Mucosa of rectum (tissue), 2 donors: ENCODE data around the gene AWAT2.

ENCODE experiments used
- H3K27ac ChIP-seq, 2 donors: one replicate each; pipeline ENCODE4 v1.7.0; 2013; ENCODE audit warnings: inconsistent platforms in 2 of 2, low read depth in 2 of 2, low read length in 2 of 2
- H3K27me3 ChIP-seq, 2 donors: one replicate each; pipeline ENCODE4 v1.7.0; 2013; ENCODE audit warnings: low read length in 2 of 2; ENCODE audit not compliant: control insufficient read depth in 2 of 2, insufficient read depth in 2 of 2
- H3K36me3 ChIP-seq, 2 donors: one replicate each; pipeline ENCODE4 v1.7.0; 2013; ENCODE audit warnings: low read length in 2 of 2; ENCODE audit not compliant: control insufficient read depth in 2 of 2, insufficient read depth in 2 of 2
- H3K4me1 ChIP-seq, 2 donors: one replicate each; pipeline ENCODE4 v1.7.0; 2013; ENCODE audit warnings: low read length in 2 of 2, mild to moderate bottlenecking in 1 of 2; ENCODE audit not compliant: control insufficient read depth in 2 of 2, insufficient read depth in 2 of 2
- H3K4me3 ChIP-seq, 2 donors: one replicate each; pipeline ENCODE4 v1.7.0; 2013; ENCODE audit warnings: low read length in 2 of 2
- H3K9ac ChIP-seq, 2 donors: one replicate each; pipeline ENCODE4 v1.7.0; 2013; ENCODE audit warnings: low read length in 2 of 2, low read depth in 1 of 2, mild to moderate bottlenecking in 1 of 2
- H3K9me3 ChIP-seq, 2 donors: one replicate each; pipeline ENCODE4 v1.7.0; 2013; ENCODE audit warnings: low read length in 2 of 2; ENCODE audit not compliant: control insufficient read depth in 2 of 2
- donor health status: healthy.
- donor health status: Normal muscosa, but diverticular disease.

AWAT2 gene

GRCh38 chrX:70066646-70067045 is 16.9 kb upstream of the AWAT2 start:
- Histone ChIP-seq H3K36me3 (no peaks in the 10 kb centered on the region), H3K9ac (no peak overlapping the region), H3K27ac (no peak overlapping the region), H3K9me3 (no peaks in the 10 kb centered on the region), H3K27me3 (peaks cover 2% of the 10 kb centered on the region in 2 donors), H3K4me3 (no peak overlapping the region), H3K4me1 (no peaks in the 10 kb centered on the region)

- H3K36me3 ChIP-seq: no peaks in the 10 kb centered on the region
- H3K4me3 ChIP-seq: no peak overlapping the region
- H3K27me3 ChIP-seq: peaks cover 2% of the 10 kb centered on the region in 2 donors
- H3K9me3 ChIP-seq: no peaks in the 10 kb centered on the region
- H3K4me1 ChIP-seq: no peaks in the 10 kb centered on the region
- no peak overlapping the region for H3K27ac ChIP-seq
- H3K9ac ChIP-seq: no peak overlapping the region
Measured at GRCh38 chrX:70062961-70063550, 13.3 kb upstream of the AWAT2 start.

- Histone ChIP-seq H3K4me3 (no peak within 1 kb of the TSS), H3K4me1 (no peaks in the 10 kb centered on the region), H3K36me3 (no peaks in the 10 kb centered on the region), H3K27me3 (peaks cover 2% of the 10 kb centered on the region in 2 donors), H3K9me3 (no peaks in the 10 kb centered on the region), H3K9ac (no peak within 1 kb of the TSS), H3K27ac (no peak within 1 kb of the TSS)
Measured at GRCh38 chrX:70062076-70062475, 12.3 kb upstream of the AWAT2 start, which contains the start of gene OTUD6A. OTUD6A (plus strand) TSS chrX:70062457; CDS start chrX:70062525, 68 bp downstream.

GRCh38 chrX:70054391-70054790 is 4.7 kb upstream of the AWAT2 start:
- Histone ChIP-seq H3K4me3 (no peak overlapping the region), H3K27me3 (peaks cover 2 to 3% of the 10 kb centered on the region in 2 donors), H3K36me3 (no peaks in the 10 kb centered on the region), H3K4me1 (no peaks in the 10 kb centered on the region), H3K9ac (no peak overlapping the region), H3K27ac (no peak overlapping the region), H3K9me3 (no peaks in the 10 kb centered on the region)

- no peaks in the 10 kb centered on the region for H3K4me1 ChIP-seq
- H3K9ac ChIP-seq: no peak overlapping the region
- H3K27ac ChIP-seq: no peak overlapping the region
- H3K36me3 ChIP-seq: no peaks in the 10 kb centered on the region
- peaks cover 2 to 3% of the 10 kb centered on the region in 2 donors for H3K27me3 ChIP-seq
- H3K9me3 ChIP-seq: no peaks in the 10 kb centered on the region
- no peak overlapping the region for H3K4me3 ChIP-seq
Measured at GRCh38 chrX:70052895-70053615, 3.3 kb upstream of the AWAT2 start.

GRCh38 chrX:70049406-70049805 is 332 bp downstream of the AWAT2 start:
- Histone ChIP-seq H3K36me3 (no peaks in the 10 kb centered on the region), H3K27me3 (peaks cover 2 to 3% of the 10 kb centered on the region in 2 donors), H3K9ac (no peak overlapping the region), H3K27ac (no peak overlapping the region), H3K9me3 (no peaks in the 10 kb centered on the region), H3K4me1 (no peaks in the 10 kb centered on the region), H3K4me3 (no peak overlapping the region)

GRCh38 chrX:70046978-70047377 is 2.8 kb downstream of the AWAT2 start:
- Histone ChIP-seq H3K36me3 (no peaks in the 10 kb centered on the region), H3K9me3 (no peaks in the 10 kb centered on the region), H3K4me1 (no peaks in the 10 kb centered on the region), H3K27me3 (peaks cover 0 to 2% of the 10 kb centered on the region in 2 donors), H3K4me3 (no peak overlapping the region), H3K27ac (no peak overlapping the region), H3K9ac (no peak overlapping the region)

GRCh38 chrX:70044541-70045245 is 5.0 kb downstream of the AWAT2 start:
- no peaks in the 10 kb centered on the region for H3K4me1 ChIP-seq
- no peaks in the 10 kb centered on the region for H3K9me3 ChIP-seq

GRCh38 chrX:70043685-70044084 is 6.1 kb downstream of the AWAT2 start:
- no peaks in the 10 kb centered on the region for H3K9me3 ChIP-seq
- H3K4me1 ChIP-seq: no peaks in the 10 kb centered on the region
- H3K9ac ChIP-seq: no peak overlapping the region
- H3K4me3 ChIP-seq: no peak overlapping the region
- no peaks in the 10 kb centered on the region for H3K27me3 ChIP-seq
- H3K27ac ChIP-seq: no peak overlapping the region
- no peaks in the 10 kb centered on the region for H3K36me3 ChIP-seq

More at GRCh38 chrX:70044541-70045245, 5.0 kb downstream of the AWAT2 start:
- Histone ChIP-seq H3K27me3 (peaks cover 0 to 2% of the 10 kb centered on the region in 2 donors), H3K4me3 (no peak overlapping the region), H3K27ac (no peak overlapping the region), H3K9ac (no peak overlapping the region), H3K36me3 (no peaks in the 10 kb centered on the region)
